ENCODE results near the gene HLA-DQB2.

- TF ChIP-seq CTCF (IDR thresholded peaks at IDR 0.05) (no peak), POLR2AphosphoS5 (IDR thresholded peaks at IDR 0.05) (no peak), POLR2A (IDR thresholded peaks at IDR 0.05) (no peak)
Measured at GRCh38 chr6:32799168-32799567, 35.8 kb upstream of the HLA-DQB2 start.
